ENCODE measurements around the gene HMGXB4.

Gene HMGXB4

GRCh38 chr22:35311551-35311999 is 54.3 kb downstream of the HMGXB4 start:
- DNase-seq (ENCODE audit: low spot score) = no peak

GRCh38 chr22:35312198-35313059 is 55.1 kb downstream of the HMGXB4 start:
- no peak for DNase-seq (ENCODE audit: low spot score)

- no peak for DNase-seq (ENCODE audit: low spot score)
These were observed 56.2 kb downstream of the HMGXB4 start for GRCh38 chr22:35313311-35314121.

- DNase-seq (ENCODE audit: low spot score) = no peak
These were observed 57.1 kb downstream of the HMGXB4 start for GRCh38 chr22:35314161-35314942.

- no peak for DNase-seq (ENCODE audit: low spot score)
These were observed 58.0 kb downstream of the HMGXB4 start for GRCh38 chr22:35315141-35315854.

GRCh38 chr22:35315855-35316745 is 58.8 kb downstream of the HMGXB4 start:
- DNase-seq (ENCODE audit: low spot score) = no peak

- no peak for DNase-seq (ENCODE audit: low spot score)
These were observed 59.5 kb downstream of the HMGXB4 start for GRCh38 chr22:35316751-35317150.

GRCh38 chr22:35317680-35318290 is 60.5 kb downstream of the HMGXB4 start:
- no peak for DNase-seq (ENCODE audit: low spot score)

GRCh38 chr22:35318346-35319215 is 61.3 kb downstream of the HMGXB4 start:
- DNase-seq (ENCODE audit: low spot score) = no peak

GRCh38 chr22:35319244-35319985 is 62.1 kb downstream of the HMGXB4 start:
- no peak for DNase-seq (ENCODE audit: low spot score)

- DNase-seq (ENCODE audit: low spot score) = no peak
These were observed 64.8 kb downstream of the HMGXB4 start for GRCh38 chr22:35322126-35322525.

GRCh38 chr22:35322893-35323292 is 65.6 kb downstream of the HMGXB4 start:
- DNase-seq (ENCODE audit: low spot score) = no peak

GRCh38 chr22:35323305-35323704 is 66.0 kb downstream of the HMGXB4 start:
- no peak for DNase-seq (ENCODE audit: low spot score)

GRCh38 chr22:35324067-35324466 is 66.8 kb downstream of the HMGXB4 start:
- DNase-seq (ENCODE audit: low spot score) = no peak

GRCh38 chr22:35324762-35325161 is 67.5 kb downstream of the HMGXB4 start:
- no peak for DNase-seq (ENCODE audit: low spot score)

GRCh38 chr22:35325209-35325608 is 67.9 kb downstream of the HMGXB4 start:
- DNase-seq (ENCODE audit: low spot score) = no peak

- DNase-seq (ENCODE audit: low spot score) = no peak
These were observed 69.7 kb downstream of the HMGXB4 start for GRCh38 chr22:35326854-35327562.
